GM12891 (cell line): ENCODE measurements around the gene SNCB.

ENCODE experiments used
- PAX5 ChIP-seq: IDR thresholded peaks from 2 replicates; pipeline ENCODE4 v1.6.1; 2011; ENCODE audit warnings: low read length, moderate library complexity, mild to moderate bottlenecking; ENCODE audit not compliant: insufficient read depth, severe bottlenecking
- POLR2A ChIP-seq: IDR thresholded peaks from 2 replicates; pipeline ENCODE4 v1.6.1; 2011; ENCODE audit warnings: low read depth, low read length, control low read depth
- POLR2AphosphoS5 ChIP-seq: IDR thresholded peaks from 2 replicates; pipeline ENCODE4 v1.6.1; 2011; ENCODE audit warnings: low read depth, low read length, control low read depth
- POU2F2 ChIP-seq: IDR thresholded peaks from 2 replicates; pipeline ENCODE4 v1.6.1; 2011; ENCODE audit warnings: low read depth, mild to moderate bottlenecking, control low read depth, low read length, moderate library complexity
- SPI1 ChIP-seq: IDR thresholded peaks from 2 replicates; pipeline ENCODE4 v1.6.1; 2011; ENCODE audit warnings: low read depth, low read length, control low read depth
- TAF1 ChIP-seq: IDR thresholded peaks from 2 replicates; pipeline ENCODE4 v1.6.1; 2011; ENCODE audit warnings: low read depth, low read length, control low read depth

- no peak for TF ChIP-seq PAX5
- no peak for TF ChIP-seq POLR2A
- no peak for TF ChIP-seq POLR2AphosphoS5
- TF ChIP-seq SPI1, result no peak
- no peak for TF ChIP-seq TAF1
- no peak for TF ChIP-seq POU2F2
Measured at GRCh38 chr5:176581361-176581760, 49.0 kb downstream of the SNCB start.
